Osteoblast (primary cell): ENCODE data around the gene DAB2IP. TPM values are rescaled to one million over a fixed set of nuclear protein-coding genes. Genes with fewer than 3 reads are reported as not detected.

Experiments
- DNase-seq: peaks from one replicate; pipeline ENCODE4 v3.0.0; 2011; ENCODE audit warnings: low spot score, mixed read lengths; ENCODE audit not compliant: insufficient read length; ENCODE audit errors: missing footprints
- H2AFZ ChIP-seq: 2 replicates; pipeline ENCODE4 v1.6.0; 2011; ENCODE audit warnings: mild to moderate bottlenecking, low read length
- H3K27ac ChIP-seq: 2 replicates; pipeline ENCODE4 v1.5.1; 2011; ENCODE audit warnings: mild to moderate bottlenecking, low read depth, low read length, moderate library complexity
- H3K27me3 ChIP-seq: 2 replicates; pipeline ENCODE4 v1.6.0; 2012; ENCODE audit warnings: mild to moderate bottlenecking, control low read depth, inconsistent platforms, low read length, moderate library complexity; ENCODE audit not compliant: insufficient read depth
- H3K36me3 ChIP-seq: 2 replicates; pipeline ENCODE4 v1.5.1; 2011; ENCODE audit warnings: mild to moderate bottlenecking, low read length, control low read depth, moderate library complexity; ENCODE audit not compliant: insufficient read depth
- H3K4me1 ChIP-seq: 2 replicates; pipeline ENCODE4 v1.5.1; 2011; ENCODE audit warnings: mild to moderate bottlenecking, low read length, control low read depth, moderate library complexity; ENCODE audit not compliant: insufficient read depth
- H3K4me2 ChIP-seq: 2 replicates; pipeline ENCODE4 v1.6.0; 2011; ENCODE audit warnings: mild to moderate bottlenecking, low read length; ENCODE audit not compliant: insufficient read depth
- H3K4me3 ChIP-seq: fragments of 200-600 bp; sonication (generic); 3 replicates; pipeline ENCODE4 v1.5.1; 2012; ENCODE audit warnings: mild to moderate bottlenecking, low read length, inconsistent platforms; ENCODE audit not compliant: insufficient read depth
- H3K79me2 ChIP-seq: 2 replicates; pipeline ENCODE4 v1.6.0; 2012; ENCODE audit warnings: mild to moderate bottlenecking, low read length, control low read depth, inconsistent platforms; ENCODE audit not compliant: insufficient read depth
- H3K9me3 ChIP-seq: 2 replicates; pipeline ENCODE4 v1.5.1; 2011; ENCODE audit warnings: low read depth, low read length, control low read depth
- H4K20me1 ChIP-seq: 2 replicates; pipeline ENCODE4 v1.6.0; 2012; ENCODE audit warnings: mild to moderate bottlenecking, low read length, control low read depth; ENCODE audit not compliant: insufficient read depth
- CTCF ChIP-seq: IDR thresholded peaks from 2 replicates; pipeline ENCODE4 v1.5.1; 2011; ENCODE audit warnings: mild to moderate bottlenecking, low read depth, low read length, moderate library complexity; ENCODE audit errors: extremely low read depth
- total RNA-seq: library from RNA; depleted of rRNA; stranded (reverse); fragments of >200 nt; gene quantifications from 2 replicates; pipeline ENCODE4 v1.2.3, GENCODE V29; 2012

The DAB2IP gene
- total RNA-seq, 1 donor: 60.8 TPM

- Histone ChIP-seq H3K4me1 (no peaks in the 10 kb centered on the region), H3K36me3 (no peaks in the 10 kb centered on the region), H4K20me1 (no peaks in the 10 kb centered on the region), H3K79me2 (no peaks in the 10 kb centered on the region), H3K4me3 (no peak overlapping the region), H3K4me2 (no peak overlapping the region), H2AFZ (no peak overlapping the region), H3K27me3 (peaks cover 3% of the 10 kb centered on the region), H3K9me3 (peaks cover 2% of the 10 kb centered on the region), H3K27ac (no peak overlapping the region)
- TF ChIP-seq CTCF: no peak
- no peak for DNase-seq
These were observed 148.9 kb downstream of the DAB2IP start for GRCh38 chr9:121800376-121800775.

- Histone ChIP-seq H3K36me3 (no peaks in the 10 kb centered on the region), H3K9me3 (peaks cover 2% of the 10 kb centered on the region), H3K4me1 (no peaks in the 10 kb centered on the region), H3K4me3 (no peak overlapping the region), H2AFZ (no peak overlapping the region), H4K20me1 (no peaks in the 10 kb centered on the region), H3K27me3 (peaks cover 3% of the 10 kb centered on the region), H3K4me2 (no peak overlapping the region), H3K79me2 (no peaks in the 10 kb centered on the region), H3K27ac (no peak overlapping the region)
- no peak for TF ChIP-seq CTCF
- peak; percentile 4 for DNase-seq
These were observed 150.1 kb downstream of the DAB2IP start for GRCh38 chr9:121801579-121801978.

- no peak overlapping the region for H3K27ac ChIP-seq
- H3K4me2 ChIP-seq: no peak overlapping the region
- H3K4me1 ChIP-seq: no peaks in the 10 kb centered on the region
- H3K9me3 ChIP-seq: peaks cover 2% of the 10 kb centered on the region
- no peaks in the 10 kb centered on the region for H3K79me2 ChIP-seq
- no peak overlapping the region for H3K4me3 ChIP-seq
- H3K27me3 ChIP-seq: peaks cover 3% of the 10 kb centered on the region
- no peak for TF ChIP-seq CTCF
- no peaks in the 10 kb centered on the region for H3K36me3 ChIP-seq
- no peaks in the 10 kb centered on the region for H4K20me1 ChIP-seq
- no peak overlapping the region for H2AFZ ChIP-seq
- DNase-seq: no peak
These were observed 151.3 kb downstream of the DAB2IP start for GRCh38 chr9:121802753-121803152.

GRCh38 chr9:121807069-121807822 is 155.8 kb downstream of the DAB2IP start:
- no peak for TF ChIP-seq CTCF
- H3K27ac ChIP-seq: no peak overlapping the region
- no peaks in the 10 kb centered on the region for H3K79me2 ChIP-seq
- peak overlapping the region; percentile 54 for H2AFZ ChIP-seq
- no peak overlapping the region for H3K4me3 ChIP-seq
- H3K9me3 ChIP-seq: peaks cover 2% of the 10 kb centered on the region
- H3K4me2 ChIP-seq: peak overlapping the region; percentile 32
- H3K27me3 ChIP-seq: no peaks in the 10 kb centered on the region
- no peaks in the 10 kb centered on the region for H3K4me1 ChIP-seq
- H3K36me3 ChIP-seq: no peaks in the 10 kb centered on the region
- peak; percentile 77 for DNase-seq
- H4K20me1 ChIP-seq: no peaks in the 10 kb centered on the region
